Measurements from ENCODE around the gene TTC7B. TPM values are rescaled to one million over a fixed set of nuclear protein-coding genes. Genes with fewer than 3 reads are reported as not detected.

Gene TTC7B
- total and polyA plus RNA-seq, 2 of the 13 experiments (the other 11 are each of a cell fraction or from before 2014, with no cell fraction given) = 1.3 to 3.2 TPM

- TF ChIP-seq RFX5 (IDR thresholded peaks at IDR 0.05; ENCODE audit: low read depth, low read length) (no peak), MTA1 (CRISPR knock-in tag; IDR thresholded peaks at IDR 0.05; ENCODE audit: borderline replicate concordance) (no peak), ZNF501 (CRISPR knock-in tag; IDR thresholded peaks at IDR 0.05) (peak; percentile 31; the same call in 1 of the 2 replicates), ZFP62 (CRISPR knock-in tag; IDR thresholded peaks at IDR 0.05) (no peak), PREB (CRISPR knock-in tag; IDR thresholded peaks at IDR 0.05) (no peak), ZFP41 (CRISPR knock-in tag; IDR thresholded peaks at IDR 0.05; ENCODE audit: borderline replicate concordance) (no peak), MED13 (CRISPR knock-in tag; IDR thresholded peaks at IDR 0.05) (no peak), HNF1B (CRISPR knock-in tag; IDR thresholded peaks at IDR 0.05) (peak; percentile 36; the same call in 1 of the 2 replicates)
- TF ChIP-seq, protein P1, sequence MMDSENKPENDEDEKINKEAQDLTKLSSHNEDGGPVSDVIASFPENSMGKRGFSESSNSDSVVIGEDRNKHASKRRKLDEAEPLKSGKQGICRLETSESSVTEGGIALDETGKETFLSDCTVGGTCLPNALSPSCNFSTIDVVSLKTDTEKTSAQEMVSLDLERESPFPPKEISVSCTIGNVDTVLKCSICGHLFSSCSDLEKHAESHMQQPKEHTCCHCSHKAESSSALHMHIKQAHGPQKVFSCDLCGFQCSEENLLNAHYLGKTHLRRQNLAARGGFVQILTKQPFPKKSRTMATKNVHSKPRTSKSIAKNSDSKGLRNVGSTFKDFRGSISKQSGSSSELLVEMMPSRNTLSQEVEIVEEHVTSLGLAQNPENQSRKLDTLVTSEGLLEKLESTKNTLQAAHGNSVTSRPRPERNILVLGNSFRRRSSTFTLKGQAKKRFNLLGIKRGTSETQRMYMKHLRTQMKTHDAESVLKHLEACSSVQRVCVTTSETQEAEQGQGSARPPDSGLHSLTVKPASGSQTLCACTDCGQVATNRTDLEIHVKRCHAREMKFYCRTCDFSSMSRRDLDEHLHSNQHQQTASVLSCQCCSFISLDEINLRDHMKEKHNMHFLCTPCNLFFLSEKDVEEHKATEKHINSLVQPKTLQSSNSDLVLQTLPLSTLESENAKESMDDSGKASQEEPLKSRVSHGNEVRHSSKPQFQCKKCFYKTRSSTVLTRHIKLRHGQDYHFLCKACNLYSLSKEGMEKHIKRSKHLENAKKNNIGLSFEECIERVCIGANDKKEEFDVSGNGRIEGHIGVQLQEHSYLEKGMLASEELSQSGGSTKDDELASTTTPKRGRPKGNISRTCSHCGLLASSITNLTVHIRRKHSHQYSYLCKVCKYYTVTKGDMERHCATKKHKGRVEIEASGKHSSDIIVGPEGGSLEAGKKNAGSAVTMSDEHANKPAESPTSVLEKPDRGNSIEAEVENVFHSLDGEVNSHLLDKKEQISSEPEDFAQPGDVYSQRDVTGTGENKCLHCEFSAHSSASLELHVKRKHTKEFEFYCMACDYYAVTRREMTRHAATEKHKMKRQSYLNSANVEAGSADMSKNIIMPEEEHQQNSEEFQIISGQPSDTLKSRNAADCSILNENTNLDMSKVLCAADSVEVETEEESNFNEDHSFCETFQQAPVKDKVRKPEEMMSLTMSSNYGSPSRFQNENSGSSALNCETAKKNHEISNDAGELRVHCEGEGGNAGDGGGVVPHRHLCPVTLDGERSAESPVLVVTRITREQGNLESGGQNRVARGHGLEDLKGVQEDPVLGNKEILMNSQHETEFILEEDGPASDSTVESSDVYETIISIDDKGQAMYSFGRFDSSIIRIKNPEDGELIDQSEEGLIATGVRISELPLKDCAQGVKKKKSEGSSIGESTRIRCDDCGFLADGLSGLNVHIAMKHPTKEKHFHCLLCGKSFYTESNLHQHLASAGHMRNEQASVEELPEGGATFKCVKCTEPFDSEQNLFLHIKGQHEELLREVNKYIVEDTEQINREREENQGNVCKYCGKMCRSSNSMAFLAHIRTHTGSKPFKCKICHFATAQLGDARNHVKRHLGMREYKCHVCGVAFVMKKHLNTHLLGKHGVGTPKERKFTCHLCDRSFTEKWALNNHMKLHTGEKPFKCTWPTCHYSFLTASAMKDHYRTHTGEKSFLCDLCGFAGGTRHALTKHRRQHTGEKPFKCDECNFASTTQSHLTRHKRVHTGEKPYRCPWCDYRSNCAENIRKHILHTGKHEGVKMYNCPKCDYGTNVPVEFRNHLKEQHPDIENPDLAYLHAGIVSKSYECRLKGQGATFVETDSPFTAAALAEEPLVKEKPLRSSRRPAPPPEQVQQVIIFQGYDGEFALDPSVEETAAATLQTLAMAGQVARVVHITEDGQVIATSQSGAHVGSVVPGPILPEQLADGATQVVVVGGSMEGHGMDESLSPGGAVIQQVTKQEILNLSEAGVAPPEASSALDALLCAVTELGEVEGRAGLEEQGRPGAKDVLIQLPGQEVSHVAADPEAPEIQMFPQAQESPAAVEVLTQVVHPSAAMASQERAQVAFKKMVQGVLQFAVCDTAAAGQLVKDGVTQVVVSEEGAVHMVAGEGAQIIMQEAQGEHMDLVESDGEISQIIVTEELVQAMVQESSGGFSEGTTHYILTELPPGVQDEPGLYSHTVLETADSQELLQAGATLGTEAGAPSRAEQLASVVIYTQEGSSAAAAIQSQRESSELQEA (CRISPR knock-in tag; IDR thresholded peaks at IDR 0.05; ENCODE audit: not compliant biosample characterization) = no peak
- TF ChIP-seq, protein P2, sequence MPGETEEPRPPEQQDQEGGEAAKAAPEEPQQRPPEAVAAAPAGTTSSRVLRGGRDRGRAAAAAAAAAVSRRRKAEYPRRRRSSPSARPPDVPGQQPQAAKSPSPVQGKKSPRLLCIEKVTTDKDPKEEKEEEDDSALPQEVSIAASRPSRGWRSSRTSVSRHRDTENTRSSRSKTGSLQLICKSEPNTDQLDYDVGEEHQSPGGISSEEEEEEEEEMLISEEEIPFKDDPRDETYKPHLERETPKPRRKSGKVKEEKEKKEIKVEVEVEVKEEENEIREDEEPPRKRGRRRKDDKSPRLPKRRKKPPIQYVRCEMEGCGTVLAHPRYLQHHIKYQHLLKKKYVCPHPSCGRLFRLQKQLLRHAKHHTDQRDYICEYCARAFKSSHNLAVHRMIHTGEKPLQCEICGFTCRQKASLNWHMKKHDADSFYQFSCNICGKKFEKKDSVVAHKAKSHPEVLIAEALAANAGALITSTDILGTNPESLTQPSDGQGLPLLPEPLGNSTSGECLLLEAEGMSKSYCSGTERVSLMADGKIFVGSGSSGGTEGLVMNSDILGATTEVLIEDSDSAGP (CRISPR knock-in tag; IDR thresholded peaks at IDR 0.05; ENCODE audit: borderline replicate concordance) = 0 out of 2 replicates have a peak, but pooled peaks have one; percentile 35
Observed at GRCh38 chr14:90518941-90519256, 297.3 kb downstream of the TTC7B start (continued).
